ENCODE measurements around the gene STXBP1.

STXBP1 gene

DNA sequence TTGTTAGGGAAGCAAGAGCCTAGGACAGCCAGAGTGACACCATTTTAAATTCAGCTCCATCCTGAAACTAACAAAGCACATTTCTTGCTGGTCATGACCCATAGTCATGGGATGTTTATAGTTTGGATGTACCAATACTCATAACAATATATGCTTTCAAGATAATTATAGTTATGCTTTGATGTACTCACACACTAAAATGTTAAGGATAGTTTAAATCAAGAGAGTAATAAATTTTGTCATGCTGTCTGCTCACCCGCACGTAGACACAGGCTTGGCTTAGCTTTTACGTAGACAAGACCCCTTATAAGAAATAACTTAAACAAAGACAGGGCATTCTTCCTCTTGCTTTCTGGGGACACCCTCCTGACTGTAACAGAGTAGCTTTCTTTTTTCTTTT lies 8.9 kb upstream of the STXBP1 start:
- no peak overlapping the region for H3K4me3 ChIP-seq (ENCODE audit: low read depth, low read length)
- no peak for TF ChIP-seq CTCF (IDR thresholded peaks at IDR 0.05; ENCODE audit: low read depth, low read length, missing control alignments)
- DNase-seq (ENCODE audit: low read depth), result no peak

GRCh38 chr9:127606043-127606442 lies 6.0 kb upstream of the STXBP1 start:
- DNase-seq (ENCODE audit: low read depth), result no peak
- TF ChIP-seq CTCF (IDR thresholded peaks at IDR 0.05; ENCODE audit: low read depth, low read length, missing control alignments), result no peak
- H3K4me3 ChIP-seq (ENCODE audit: low read depth, low read length), result no peak overlapping the region

DNA sequence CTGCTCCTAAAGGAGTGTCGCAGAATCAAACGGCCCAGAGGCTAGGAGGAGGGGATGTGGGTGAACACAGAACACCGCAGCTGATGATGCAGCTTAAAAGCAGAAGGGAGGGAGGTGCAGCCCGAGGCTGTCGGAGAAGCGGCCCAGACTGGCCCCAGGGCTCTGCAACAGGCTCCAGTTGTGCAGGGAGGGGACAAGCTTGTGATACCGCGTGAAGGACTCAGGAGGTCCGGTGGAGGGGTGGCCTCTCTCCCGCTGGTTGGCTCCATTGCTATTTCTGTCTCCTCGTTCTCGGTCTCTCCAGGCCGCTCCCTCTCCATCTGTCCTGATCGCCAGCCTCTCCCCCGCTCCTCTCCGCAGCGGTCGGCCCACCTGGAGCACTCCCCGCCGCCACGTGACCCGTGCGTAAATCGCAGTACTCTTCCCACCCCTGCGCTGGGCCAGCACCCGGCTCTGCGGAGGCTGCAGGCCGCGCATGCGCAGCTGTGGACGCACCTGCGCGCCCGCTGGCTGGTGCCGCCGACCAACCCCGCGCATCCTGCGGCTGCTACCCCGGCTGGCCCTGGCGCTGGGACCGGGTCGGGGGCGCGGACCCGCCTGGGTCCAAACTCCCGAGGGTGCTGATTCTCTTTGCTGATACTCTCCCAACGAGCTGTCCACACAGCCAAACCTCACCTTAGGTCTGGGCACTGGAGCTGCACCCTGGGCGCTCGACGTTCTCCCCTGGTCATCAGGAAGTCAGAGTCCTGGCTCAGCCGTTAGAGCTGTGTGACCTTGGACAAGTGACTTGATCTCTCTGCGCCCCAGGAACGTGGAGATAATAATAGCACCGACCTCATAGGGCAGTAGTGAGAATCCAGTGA lies 3.7 kb upstream of the STXBP1 start:
- H3K4me3 ChIP-seq (ENCODE audit: low read depth, low read length), result peak overlapping the region; percentile 20; the same call in 1 of the 2 replicates
- TF ChIP-seq CTCF (IDR thresholded peaks at IDR 0.05; ENCODE audit: low read depth, low read length, missing control alignments), result no peak
- no peak for DNase-seq (ENCODE audit: low read depth)

DNA sequence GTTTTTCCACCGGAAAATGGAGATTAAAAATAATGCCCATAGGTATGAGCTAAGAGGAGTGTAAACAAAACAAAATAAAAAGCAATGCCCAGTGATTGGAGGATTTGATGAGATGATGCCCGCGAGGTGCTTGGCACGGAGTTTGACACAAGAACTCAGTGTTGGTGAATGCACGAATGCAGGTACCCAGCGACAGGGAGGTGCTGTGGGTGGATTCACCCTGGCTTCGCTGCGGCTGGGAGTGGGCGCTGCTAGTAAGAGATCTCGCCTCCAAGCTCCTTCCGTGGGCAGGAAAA lies 526 bp upstream of the STXBP1 start:
- TF ChIP-seq CTCF (IDR thresholded peaks at IDR 0.05; ENCODE audit: low read depth, low read length, missing control alignments), result no peak
- DNase-seq (ENCODE audit: low read depth), result no peak
- peak overlapping the region; percentile 62 for H3K4me3 ChIP-seq (ENCODE audit: low read depth, low read length)

- no peak for DNase-seq (ENCODE audit: low read depth)
These were observed 984 bp downstream of the STXBP1 start for GRCh38 chr9:127612939-127613582.

DNA sequence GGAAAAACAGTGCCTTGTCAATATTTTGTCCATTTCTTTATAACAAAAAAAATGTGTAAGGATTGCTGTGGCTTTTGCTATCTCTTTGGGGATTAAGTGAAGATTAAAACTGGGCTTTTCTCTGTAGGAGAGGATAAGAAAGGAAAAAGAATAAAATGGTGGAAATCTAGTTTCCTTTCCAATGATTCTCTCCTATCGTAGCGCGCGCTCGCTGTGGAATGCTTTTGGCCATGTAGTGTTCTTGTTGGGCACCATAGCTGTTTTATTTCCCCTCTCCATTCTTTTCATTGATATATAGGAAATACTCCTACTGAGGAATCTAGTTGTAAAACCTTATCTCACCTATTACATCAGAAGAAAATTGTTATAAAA lies 1.5 kb downstream of the STXBP1 start:
- no peak for DNase-seq (ENCODE audit: low read depth)
- H3K4me3 ChIP-seq (ENCODE audit: low read depth, low read length), result no peak overlapping the region
- no peak for TF ChIP-seq CTCF (IDR thresholded peaks at IDR 0.05; ENCODE audit: low read depth, low read length, missing control alignments)

More at GRCh38 chr9:127612939-127613582, 984 bp downstream of the STXBP1 start:
- no peak overlapping the region for H3K4me3 ChIP-seq (ENCODE audit: low read depth, low read length)
- no peak for TF ChIP-seq CTCF (IDR thresholded peaks at IDR 0.05; ENCODE audit: low read depth, low read length, missing control alignments)
